DOHH2 (cell line): Measurements from ENCODE around the gene GATAD2A.

Source experiments
- CTCF ChIP-seq: fragments of 200-600 bp; sonication (generic); IDR thresholded peaks from one replicate; pipeline ENCODE4 v1.5.1; 2014; ENCODE audit warnings: antibody characterized with exemption, mild to moderate bottlenecking, low read depth, low read length; ENCODE audit not compliant: poor library complexity, severe bottlenecking
- EZH2phosphoT487 ChIP-seq: fragments of 200-600 bp; sonication (generic); IDR thresholded peaks from 2 replicates; pipeline ENCODE4 v1.6.1; 2017; ENCODE audit warnings: borderline replicate concordance, mild to moderate bottlenecking, antibody characterized with exemption, low read length, moderate library complexity, mixed read lengths

- TF ChIP-seq CTCF (no peak), EZH2phosphoT487 (no peak)
These were observed 749 bp downstream of the GATAD2A start for GRCh38 chr19:19405971-19406877.
